ENCODE measurements around the gene SLAIN2. TPM values are rescaled to one million over a fixed set of nuclear protein-coding genes. Genes with fewer than 3 reads are reported as not detected.

SLAIN2 gene
- total RNA-seq, 1 donor from 2014 or later = 62.1 TPM

DNA sequence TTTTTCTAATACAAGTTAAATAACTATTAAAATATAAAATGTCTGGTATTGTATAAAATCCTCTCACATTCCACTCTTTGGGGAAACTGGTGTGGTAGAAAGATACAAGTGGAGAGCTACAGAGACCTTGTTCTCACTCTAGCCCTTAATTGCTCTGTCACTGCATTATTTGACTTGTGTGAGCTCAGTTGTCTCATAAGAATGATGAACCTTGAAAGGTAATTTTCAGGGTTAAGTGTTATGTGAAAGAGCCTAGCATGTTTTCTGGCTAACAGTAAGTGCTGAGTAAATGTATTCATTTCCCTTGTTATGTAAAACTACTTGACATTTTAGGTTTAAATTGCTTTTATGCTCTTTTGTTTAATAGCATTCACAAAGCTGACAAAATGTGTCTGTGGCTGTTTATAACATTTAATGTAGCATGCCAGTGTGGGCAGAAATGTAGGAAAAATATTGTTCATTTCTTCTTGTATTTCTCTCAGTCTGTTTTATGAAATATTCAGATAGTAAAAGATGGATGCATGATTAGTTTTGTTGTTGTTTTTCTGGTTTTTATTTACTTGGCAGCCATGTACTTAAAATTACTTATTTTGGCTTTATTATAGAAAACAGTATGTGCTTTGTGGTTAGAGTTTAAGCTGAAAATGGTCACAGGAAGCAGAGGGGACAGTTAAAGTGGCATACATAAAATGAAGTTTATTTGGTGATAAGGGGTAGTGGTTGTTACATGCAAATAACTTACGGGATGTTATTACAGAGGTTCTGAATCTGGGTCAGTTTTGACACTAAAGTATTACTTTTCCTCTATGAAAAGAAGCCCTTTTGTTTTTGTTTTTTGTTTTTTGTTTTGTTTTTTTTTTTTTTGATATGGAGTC lies 29.2 kb downstream of the SLAIN2 start:
- POLR2A ChIA-PET = interaction anchor here (0.5 kb wide), 1 partner anchor 38 kb away, joined by 12 read pairs; no protein-coding TSS in a partner anchor

DNA sequence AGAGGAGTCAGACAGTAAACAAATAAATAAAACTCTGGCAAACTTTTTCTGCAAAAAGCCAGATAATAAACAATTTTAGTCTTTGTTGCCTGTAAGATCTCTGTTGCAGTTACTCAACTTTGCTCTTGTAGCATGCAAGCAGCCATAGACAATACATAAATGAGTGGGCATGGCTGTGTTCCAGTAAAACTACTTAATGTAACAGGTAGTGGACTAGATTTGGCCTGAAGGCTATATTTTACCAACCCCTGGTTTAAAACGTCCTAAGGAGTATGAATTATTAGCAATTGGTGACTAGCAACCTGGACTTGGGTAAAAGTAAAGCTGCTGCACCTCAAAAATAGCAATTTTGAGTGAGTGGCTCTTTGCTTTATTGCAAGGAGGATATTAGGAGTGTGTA lies 30.9 kb downstream of the SLAIN2 start:
- POLR2A ChIA-PET = interaction anchor here (0.5 kb wide), 1 partner anchor 10 kb away, joined by 6 read pairs; no protein-coding TSS in a partner anchor
- DNase-seq (no peak), ATAC-seq (ENCODE audit: low read depth) (no peak)
- CTCF ChIA-PET = interaction anchor here (1.2 kb wide), 1 partner anchor 9 kb away, joined by 3 read pairs; no protein-coding TSS in a partner anchor
- TF ChIP-seq, protein P1, sequence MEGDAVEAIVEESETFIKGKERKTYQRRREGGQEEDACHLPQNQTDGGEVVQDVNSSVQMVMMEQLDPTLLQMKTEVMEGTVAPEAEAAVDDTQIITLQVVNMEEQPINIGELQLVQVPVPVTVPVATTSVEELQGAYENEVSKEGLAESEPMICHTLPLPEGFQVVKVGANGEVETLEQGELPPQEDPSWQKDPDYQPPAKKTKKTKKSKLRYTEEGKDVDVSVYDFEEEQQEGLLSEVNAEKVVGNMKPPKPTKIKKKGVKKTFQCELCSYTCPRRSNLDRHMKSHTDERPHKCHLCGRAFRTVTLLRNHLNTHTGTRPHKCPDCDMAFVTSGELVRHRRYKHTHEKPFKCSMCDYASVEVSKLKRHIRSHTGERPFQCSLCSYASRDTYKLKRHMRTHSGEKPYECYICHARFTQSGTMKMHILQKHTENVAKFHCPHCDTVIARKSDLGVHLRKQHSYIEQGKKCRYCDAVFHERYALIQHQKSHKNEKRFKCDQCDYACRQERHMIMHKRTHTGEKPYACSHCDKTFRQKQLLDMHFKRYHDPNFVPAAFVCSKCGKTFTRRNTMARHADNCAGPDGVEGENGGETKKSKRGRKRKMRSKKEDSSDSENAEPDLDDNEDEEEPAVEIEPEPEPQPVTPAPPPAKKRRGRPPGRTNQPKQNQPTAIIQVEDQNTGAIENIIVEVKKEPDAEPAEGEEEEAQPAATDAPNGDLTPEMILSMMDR (IDR thresholded peaks at IDR 0.05) = no peak
- intact Hi-C loops (cut with micrococcal nuclease) = no loop called here
- Mint-ChIP-seq H3K36me3 (ENCODE audit: low read depth) (peaks cover 23% of the 10 kb centered on the region), H3K4me3 (no peak overlapping the region), H3K27me3 (no peaks in the 10 kb centered on the region), H3K9me3 (no peaks in the 10 kb centered on the region), H3K4me1 (peaks cover 28% of the 10 kb centered on the region), H3K27ac (no peak overlapping the region)

More for the DNA sequence above, 29.2 kb downstream of the SLAIN2 start:
- TF ChIP-seq, protein P1 (IDR thresholded peaks at IDR 0.05) = no peak
- ATAC-seq (ENCODE audit: low read depth) (no peak), DNase-seq (no peak)
- no peak overlapping the region for H3K27ac Mint-ChIP-seq
- peaks cover 42% of the 10 kb centered on the region for H3K4me1 Mint-ChIP-seq
- no peak overlapping the region for H3K4me3 Mint-ChIP-seq
- H3K27me3 Mint-ChIP-seq = no peaks in the 10 kb centered on the region
- no peaks in the 10 kb centered on the region for H3K9me3 Mint-ChIP-seq
- CTCF ChIA-PET = no interaction called here
- H3K36me3 Mint-ChIP-seq (ENCODE audit: low read depth) = peaks cover 20% of the 10 kb centered on the region
- intact Hi-C loops (cut with micrococcal nuclease) = no loop called here

DNA sequence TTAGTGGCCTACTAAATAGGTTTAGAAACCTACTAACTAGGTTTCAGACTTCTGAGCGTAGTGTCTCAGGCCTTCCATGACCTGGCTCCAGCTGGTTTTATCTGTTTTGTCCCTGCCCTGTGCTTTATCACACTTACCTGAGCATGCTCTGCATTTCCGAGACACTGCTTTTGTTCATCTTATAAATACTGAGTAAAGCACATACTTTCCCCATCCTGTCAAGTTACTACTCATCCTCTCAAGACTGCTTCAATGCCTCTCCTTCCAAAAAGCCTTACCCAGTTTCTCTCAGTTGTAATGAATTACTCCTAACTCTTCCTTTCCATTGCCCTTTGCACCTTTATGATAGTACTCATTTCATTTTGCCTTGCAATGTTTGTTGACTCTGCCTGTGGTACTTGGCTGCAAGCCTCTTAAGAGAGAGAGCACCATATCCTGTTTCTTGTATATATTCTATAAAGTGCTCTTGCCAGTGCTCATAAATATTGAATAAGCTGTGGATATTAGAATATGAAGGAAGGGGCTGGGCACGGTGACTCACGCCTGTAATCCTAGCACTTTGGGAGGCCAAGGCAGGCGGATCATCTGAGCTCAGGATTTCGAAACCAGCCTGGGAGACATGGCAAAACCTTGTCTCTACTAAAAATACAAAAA lies 34.4 kb downstream of the SLAIN2 start:
- Mint-ChIP-seq H3K4me1 (peaks cover 2% of the 10 kb centered on the region), H3K36me3 (ENCODE audit: low read depth) (peaks cover 47% of the 10 kb centered on the region), H3K4me3 (no peak overlapping the region), H3K27me3 (no peaks in the 10 kb centered on the region), H3K9me3 (no peaks in the 10 kb centered on the region), H3K27ac (no peak overlapping the region)
- no peak for ATAC-seq (ENCODE audit: low read depth)
- no peak for DNase-seq
- TF ChIP-seq, protein P1 (IDR thresholded peaks at IDR 0.05) = no peak
- CTCF ChIA-PET = no interaction called here
- POLR2A ChIA-PET = no interaction called here
- intact Hi-C loops (cut with micrococcal nuclease) = no loop called here

DNA sequence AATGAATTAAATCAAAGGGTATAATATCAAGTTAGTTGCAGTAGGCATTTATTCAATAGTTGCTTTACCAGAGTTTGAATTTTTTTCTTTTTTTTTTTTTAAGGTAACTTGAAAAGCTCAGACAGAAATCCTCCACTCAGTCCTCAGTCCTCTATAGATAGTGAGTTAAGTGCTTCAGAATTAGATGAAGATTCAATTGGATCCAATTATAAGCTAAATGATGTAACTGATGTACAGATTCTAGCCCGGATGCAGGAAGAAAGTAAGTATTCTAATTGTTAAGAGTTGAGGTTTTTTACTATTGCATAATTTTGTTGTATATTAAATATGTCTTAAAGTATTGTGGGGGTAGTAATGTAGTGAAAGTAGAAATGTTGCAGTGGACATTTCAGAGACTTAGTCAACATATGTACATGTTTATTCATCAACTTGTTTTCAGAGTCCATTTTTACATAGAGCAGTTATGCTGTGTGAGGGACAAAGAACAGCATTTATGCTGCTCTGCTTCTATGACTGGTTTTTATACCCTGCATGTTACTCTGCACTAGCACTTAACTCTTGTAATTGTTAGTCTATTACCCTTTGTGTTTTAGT lies 38.4 kb downstream of the SLAIN2 start:
- TF ChIP-seq, protein P1 (IDR thresholded peaks at IDR 0.05) = no peak
- no peak overlapping the region for H3K27ac Mint-ChIP-seq
- ChIA-PET CTCF (no interaction called here), POLR2A (no interaction called here)
- H3K36me3 Mint-ChIP-seq (ENCODE audit: low read depth) = peaks cover 61% of the 10 kb centered on the region
- H3K9me3 Mint-ChIP-seq = no peaks in the 10 kb centered on the region
- no peaks in the 10 kb centered on the region for H3K27me3 Mint-ChIP-seq
- H3K4me3 Mint-ChIP-seq = no peak overlapping the region
- DNase-seq = no peak
- no peak for ATAC-seq (ENCODE audit: low read depth)
- no peaks in the 10 kb centered on the region for H3K4me1 Mint-ChIP-seq
- intact Hi-C loops (cut with micrococcal nuclease) = no loop called here

All from activated B cell treated with CpG ODN at 0.5 μM for 24 hours (primary cell).